ENCODE results near the gene CHRM1. TPM values are rescaled to one million over a fixed set of nuclear protein-coding genes. Genes with fewer than 3 reads are reported as not detected.

CHRM1 gene
- total RNA-seq, 1 experiment from 2014 or later: not detected

GRCh38 chr11:62905927-62906531 is 15.1 kb downstream of the CHRM1 start:
- peak; percentile 74 for DNase-seq (ENCODE audit: extremely low read depth, low read depth)

GRCh38 chr11:62905296-62905695 is 15.9 kb downstream of the CHRM1 start:
- DNase-seq (ENCODE audit: extremely low read depth, low read depth): no peak

- DNase-seq (ENCODE audit: extremely low read depth, low read depth): no peak
Measured at GRCh38 chr11:62902932-62903331, 18.2 kb downstream of the CHRM1 start.

GRCh38 chr11:62898027-62898426 is 23.1 kb downstream of the CHRM1 start:
- no peak for DNase-seq (ENCODE audit: extremely low read depth, low read depth)

GRCh38 chr11:62897311-62897710 is 23.9 kb downstream of the CHRM1 start:
- no peak for DNase-seq (ENCODE audit: extremely low read depth, low read depth)

- DNase-seq (ENCODE audit: extremely low read depth, low read depth): no peak
Measured at GRCh38 chr11:62896049-62896448, 25.1 kb downstream of the CHRM1 start.

GRCh38 chr11:62895501-62895900 is 25.7 kb downstream of the CHRM1 start:
- DNase-seq (ENCODE audit: extremely low read depth, low read depth): no peak

GRCh38 chr11:62892077-62892922 is 28.9 kb downstream of the CHRM1 start:
- no peak for DNase-seq (ENCODE audit: extremely low read depth, low read depth)

- peak; percentile 17 for DNase-seq (ENCODE audit: extremely low read depth, low read depth)
Measured at GRCh38 chr11:62889484-62890437, 31.4 kb downstream of the CHRM1 start.

- no peak for DNase-seq (ENCODE audit: extremely low read depth, low read depth)
Measured at GRCh38 chr11:62889126-62889483, 32.1 kb downstream of the CHRM1 start.

GRCh38 chr11:62888406-62888805 is 32.8 kb downstream of the CHRM1 start:
- no peak for DNase-seq (ENCODE audit: extremely low read depth, low read depth)

GRCh38 chr11:62885137-62885750 is 35.9 kb downstream of the CHRM1 start:
- DNase-seq (ENCODE audit: extremely low read depth, low read depth): no peak

- no peak for DNase-seq (ENCODE audit: extremely low read depth, low read depth)
Measured at GRCh38 chr11:62883673-62884072, 37.5 kb downstream of the CHRM1 start.

GRCh38 chr11:62882788-62883501 is 38.2 kb downstream of the CHRM1 start:
- no peak for DNase-seq (ENCODE audit: extremely low read depth, low read depth)

- no peak for DNase-seq (ENCODE audit: extremely low read depth, low read depth)
Measured at GRCh38 chr11:62882431-62882749, 38.8 kb downstream of the CHRM1 start.

GRCh38 chr11:62881579-62882430 is 39.4 kb downstream of the CHRM1 start:
- DNase-seq (ENCODE audit: extremely low read depth, low read depth): peak; percentile 95

GRCh38 chr11:62880803-62881578 is 40.2 kb downstream of the CHRM1 start, which contains the start of gene SLC3A2:
Gene SLC3A2, plus strand, starts transcription at chr11:62880896. Its CDS starts 128 bp downstream, at chr11:62881024.
- DNase-seq (ENCODE audit: extremely low read depth, low read depth): peak; percentile 76

GRCh38 chr11:62880231-62880802 is 40.8 kb downstream of the CHRM1 start:
- DNase-seq (ENCODE audit: extremely low read depth, low read depth): no peak
